T-helper 22 cell (primary cell): Measurements from ENCODE around the gene DMRT3.
"Not testable (repeated sequence)": the region's sequence is repeated elsewhere in the genome, so short reads cannot be mapped to it uniquely, and the experiment has no call there.

ENCODE experiments used
- DNase-seq: peaks from one replicate; pipeline ENCODE4 v3.0.0-alpha.2; 2020; ENCODE audit warnings: low read depth

DMRT3 gene

GRCh38 chr9:971901-972500 is 4.5 kb upstream of the DMRT3 start:
- no peak for DNase-seq

- no peak for DNase-seq
Measured at GRCh38 chr9:972501-973294, 3.8 kb upstream of the DMRT3 start.

- no peak for DNase-seq
Measured at GRCh38 chr9:973295-973834, 3.1 kb upstream of the DMRT3 start.

- DNase-seq = no peak
Measured at GRCh38 chr9:974031-974995, 2.1 kb upstream of the DMRT3 start.

- DNase-seq = no peak
Measured at GRCh38 chr9:974996-975739, 1.3 kb upstream of the DMRT3 start.

- DNase-seq = no peak
Measured at GRCh38 chr9:975740-976257, 656 bp upstream of the DMRT3 start.

GRCh38 chr9:976943-977837 is 735 bp downstream of the DMRT3 start:
- no peak for DNase-seq

- no peak for DNase-seq
Measured at GRCh38 chr9:977838-978830, 1.7 kb downstream of the DMRT3 start.

GRCh38 chr9:979983-980382 is 3.5 kb downstream of the DMRT3 start:
- DNase-seq = no peak

- DNase-seq = no peak
Measured at GRCh38 chr9:980640-981039, 4.2 kb downstream of the DMRT3 start.

- no peak for DNase-seq
Measured at GRCh38 chr9:981491-981898, 5.0 kb downstream of the DMRT3 start.

GRCh38 chr9:982394-983230 is 6.2 kb downstream of the DMRT3 start:
- DNase-seq = no peak

- DNase-seq = no peak
Measured at GRCh38 chr9:994005-994404, 17.6 kb downstream of the DMRT3 start.

- DNase-seq = no peak
Measured at GRCh38 chr9:995192-995591, 18.7 kb downstream of the DMRT3 start.

- DNase-seq = no peak
Measured at GRCh38 chr9:995781-996180, 19.3 kb downstream of the DMRT3 start.

GRCh38 chr9:998299-999110 is 22.1 kb downstream of the DMRT3 start:
- DNase-seq = not testable (repeated sequence)

- no peak for DNase-seq
Measured at GRCh38 chr9:1001838-1002237, 25.4 kb downstream of the DMRT3 start.
